BLaER1 treated with 17β-estradiol and CSF1 and Interleukin-3, amounts not matched to agents 10 nM and 100 nM (cell line): ENCODE measurements around the gene ATP6V1B1.

Experiments used
- H3K27ac ChIP-seq, 11 experiments: shearing (Covaris generic); formaldehyde crosslinking; 2 replicates each; pipeline ENCODE4 v1.8.1; 2022
- H3K27me3 ChIP-seq, 11 experiments: shearing (Covaris generic); formaldehyde crosslinking; 2 replicates each; pipeline ENCODE4 v1.8.1; 2022
- H3K36me3 ChIP-seq, 11 experiments: shearing (Covaris generic); formaldehyde crosslinking; 2 replicates each; pipeline ENCODE4 v1.8.1; 2022
- H3K4me1 ChIP-seq, 10 experiments: shearing (Covaris generic); formaldehyde crosslinking; 2 replicates each; pipeline ENCODE4 v1.8.1; 2022
- H3K4me2 ChIP-seq, 11 experiments: shearing (Covaris generic); formaldehyde crosslinking; 2 replicates each; pipeline ENCODE4 v1.8.1; 2022
- H3K4me3 ChIP-seq, 10 experiments: shearing (Covaris generic); formaldehyde crosslinking; 2 replicates each; pipeline ENCODE4 v1.8.1; 2022
- H3K9ac ChIP-seq, 11 experiments: shearing (Covaris generic); formaldehyde crosslinking; 2 replicates each; pipeline ENCODE4 v1.8.1; 2022
- H3K9me3 ChIP-seq, 11 experiments: shearing (Covaris generic); formaldehyde crosslinking; replicated peaks in 1 of 11; 2 replicates each; pipeline ENCODE4 v1.8.1; 2022
- H4K20me1 ChIP-seq, 11 experiments: shearing (Covaris generic); formaldehyde crosslinking; 2 replicates each; pipeline ENCODE4 v1.8.1; 2022
- Cebpa-rat ChIP-seq, 11 experiments: shearing (Covaris generic); IDR thresholded peaks; 2 replicates each; pipeline ENCODE4 v1.8.1; 2022

Gene ATP6V1B1

DNA sequence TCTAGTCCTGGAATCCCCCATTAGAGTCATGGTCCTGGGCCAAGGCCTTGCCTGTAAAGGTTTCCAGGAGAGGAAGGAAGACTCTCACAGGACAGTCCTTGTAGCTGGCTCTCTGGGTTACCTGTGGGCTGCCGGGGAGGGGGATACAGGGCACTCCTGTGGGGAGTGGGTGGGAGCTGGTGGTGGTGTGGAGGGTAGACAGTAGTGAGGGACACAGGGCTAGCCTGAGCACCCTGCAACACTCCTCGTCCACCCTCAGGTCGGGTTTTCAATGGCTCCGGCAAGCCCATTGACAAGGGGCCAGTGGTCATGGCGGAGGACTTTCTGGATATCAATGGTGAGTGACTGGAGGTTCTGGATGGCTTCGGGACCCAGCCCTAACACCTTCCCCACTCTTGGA lies 23.1 kb downstream of the ATP6V1B1 start:
- Histone ChIP-seq H3K4me3 (no peak overlapping the region), H3K27me3 (peaks cover 0 to 7% (median 0%) of the 10 kb centered on the region in 11 experiments; a peak in 5 of 22 replicates), H3K9me3 (no peaks in the 10 kb centered on the region), H3K4me2 (peak overlapping the region; percentile 40 to 73 (median 65)), H3K36me3 (no peaks in the 10 kb centered on the region), H3K9ac (peak overlapping the region in 3 of 11 experiments; percentile 2 to 19 (median 17); a peak in 1 of 22 replicates), H3K27ac (peak overlapping the region in 8 of 11 experiments; percentile 25 to 66 (median 48); a peak in 11 of 22 replicates), H4K20me1 (no peaks in the 10 kb centered on the region), H3K4me1 (peaks cover 13 to 31% (median 21%) of the 10 kb centered on the region in 10 experiments)
- no peak for TF ChIP-seq Cebpa-rat (IDR thresholded peaks at IDR 0.05)

DNA sequence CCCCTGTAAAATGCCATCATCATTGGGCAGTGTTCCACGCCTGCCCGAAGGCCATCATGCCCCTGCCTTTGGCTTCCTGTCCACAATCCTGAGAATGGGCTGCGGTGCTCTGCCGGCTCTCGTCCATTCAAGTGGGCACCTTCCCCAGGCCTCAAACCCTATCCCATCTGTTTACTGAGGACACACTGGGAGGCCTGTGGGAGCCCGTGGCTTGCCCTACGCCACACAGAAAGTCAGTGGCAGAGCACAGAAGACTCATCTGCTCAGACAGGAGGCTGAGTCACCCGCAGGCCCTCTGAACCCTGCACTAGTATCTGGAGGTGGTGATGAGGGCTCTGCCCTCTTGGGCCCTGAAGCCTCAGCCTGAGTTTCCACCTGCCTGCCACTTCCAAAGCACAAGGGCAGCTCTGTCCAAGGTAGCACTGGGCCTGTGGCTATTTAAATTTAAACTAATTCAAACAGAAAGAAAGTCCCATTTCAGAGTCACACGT lies 23.6 kb downstream of the ATP6V1B1 start:
- no peak overlapping the region for H3K4me3 ChIP-seq
- H3K9me3 ChIP-seq: no peaks in the 10 kb centered on the region
- no peaks in the 10 kb centered on the region for H3K36me3 ChIP-seq
- H3K4me1 ChIP-seq: peaks cover 13 to 31% (median 21%) of the 10 kb centered on the region in 10 experiments
- peaks cover 2 to 13% (median 5%) of the 10 kb centered on the region in 11 experiments; a peak in 21 of 22 replicates for H3K27me3 ChIP-seq
- no peak for TF ChIP-seq Cebpa-rat (IDR thresholded peaks at IDR 0.05)
- peak overlapping the region in 2 of 11 experiments; percentile 3 to 7; a peak in 2 of 22 replicates for H3K4me2 ChIP-seq
- no peak overlapping the region for H3K9ac ChIP-seq
- no peaks in the 10 kb centered on the region for H4K20me1 ChIP-seq
- H3K27ac ChIP-seq: no peak overlapping the region

DNA sequence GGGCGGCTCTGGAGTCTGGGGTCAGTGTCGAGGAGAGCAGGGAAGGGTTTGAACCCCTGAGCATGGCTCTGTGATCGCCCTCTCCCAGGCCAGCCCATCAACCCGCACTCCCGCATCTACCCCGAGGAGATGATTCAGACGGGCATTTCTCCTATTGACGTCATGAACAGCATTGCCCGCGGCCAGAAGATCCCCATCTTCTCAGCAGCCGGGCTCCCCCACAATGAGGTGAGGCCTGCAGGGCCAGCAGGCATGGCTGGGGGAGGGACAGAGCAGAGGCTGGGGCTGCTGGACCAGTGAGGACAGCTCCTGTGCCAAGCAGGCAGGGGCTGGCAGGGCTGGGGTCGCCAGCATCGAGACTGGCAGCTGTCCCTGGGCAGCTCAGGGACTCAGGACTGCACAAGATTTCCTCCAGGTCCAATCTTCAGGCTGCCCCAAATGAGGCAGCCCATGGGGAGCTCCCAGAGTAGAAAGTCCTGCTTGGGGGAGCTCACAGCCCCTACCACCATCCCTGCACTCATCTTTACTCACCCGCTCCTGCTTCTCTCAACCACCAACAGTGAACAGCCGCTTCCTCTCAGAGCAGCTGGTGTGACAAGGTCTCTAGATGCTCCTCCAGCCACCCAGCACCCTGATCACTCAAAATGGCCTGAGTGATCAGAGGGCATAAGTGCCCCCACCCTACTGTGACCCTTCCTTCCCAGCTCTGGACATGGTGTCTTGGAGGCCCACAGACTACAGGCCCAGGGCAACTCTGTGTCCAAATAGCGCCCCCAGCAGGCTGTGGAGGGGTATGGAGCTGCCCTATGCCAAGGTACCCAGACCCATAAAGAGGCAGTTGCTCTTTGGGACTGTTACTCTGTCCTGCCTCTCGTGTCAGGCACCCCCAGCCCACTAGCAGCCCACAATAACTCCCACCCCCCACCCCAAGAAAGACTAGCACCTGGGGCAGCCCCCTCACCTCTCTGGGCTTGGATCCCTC lies 24.4 kb downstream of the ATP6V1B1 start:
- H3K9me3 ChIP-seq: no peaks in the 10 kb centered on the region
- H3K27me3 ChIP-seq: peaks cover 10 to 21% (median 13%) of the 10 kb centered on the region in 11 experiments
- no peak overlapping the region for H3K9ac ChIP-seq
- 0 out of 22 replicates have a peak overlapping the region, but pooled peaks of 1 of the 11 experiments have one; percentile 2 for H3K27ac ChIP-seq
- peaks cover 13 to 31% (median 21%) of the 10 kb centered on the region in 10 experiments for H3K4me1 ChIP-seq
- no peaks in the 10 kb centered on the region for H3K36me3 ChIP-seq
- no peak overlapping the region for H3K4me3 ChIP-seq
- no peak for TF ChIP-seq Cebpa-rat (IDR thresholded peaks at IDR 0.05)
- peak overlapping the region in 4 of 11 experiments; percentile 2 to 21 (median 12); a peak in 4 of 22 replicates for H3K4me2 ChIP-seq
- no peaks in the 10 kb centered on the region for H4K20me1 ChIP-seq

DNA sequence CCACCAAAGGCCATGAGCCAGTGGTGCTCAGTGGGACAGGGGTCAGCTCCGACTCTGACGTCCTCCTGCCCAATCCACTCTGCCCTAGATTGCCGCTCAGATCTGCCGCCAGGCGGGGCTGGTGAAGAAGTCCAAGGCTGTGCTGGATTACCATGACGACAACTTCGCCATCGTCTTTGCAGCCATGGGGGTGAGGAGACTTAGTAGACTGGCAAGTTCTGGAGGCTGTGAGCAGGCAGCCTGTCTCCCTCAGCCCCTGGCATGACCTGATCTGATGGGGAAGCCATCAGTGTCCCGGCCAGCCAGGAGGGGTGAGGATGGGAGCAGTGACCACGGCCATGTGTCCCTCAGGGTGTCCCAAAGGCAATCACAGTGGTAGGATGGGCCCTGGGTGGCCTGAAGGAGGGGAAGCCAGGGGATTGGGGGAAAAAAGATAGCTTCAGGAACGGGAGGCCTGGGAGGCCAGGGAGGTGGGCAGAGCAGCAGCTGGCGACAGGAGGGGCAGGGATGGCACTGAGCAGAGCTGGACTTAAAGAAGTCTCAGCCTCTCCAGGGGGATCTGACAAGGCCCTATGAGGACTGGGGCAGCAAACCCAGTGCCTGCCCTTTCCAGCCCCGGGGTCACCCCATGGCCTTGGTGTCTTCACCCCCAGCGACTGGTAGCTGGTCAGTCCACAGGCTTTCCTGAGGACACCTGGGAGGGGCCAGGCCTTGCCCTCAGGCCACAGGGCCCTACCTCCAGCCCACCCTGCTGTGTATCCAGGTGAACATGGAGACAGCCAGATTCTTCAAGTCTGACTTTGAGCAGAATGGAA lies 25.3 kb downstream of the ATP6V1B1 start:
- Histone ChIP-seq H3K9ac (no peak overlapping the region), H3K27ac (no peak overlapping the region), H3K4me3 (no peak overlapping the region), H3K36me3 (no peaks in the 10 kb centered on the region), H3K4me2 (no peak overlapping the region), H3K27me3 (peaks cover 14 to 26% (median 20%) of the 10 kb centered on the region in 11 experiments), H3K4me1 (peaks cover 13 to 31% (median 21%) of the 10 kb centered on the region in 10 experiments), H4K20me1 (no peaks in the 10 kb centered on the region), H3K9me3 (no peaks in the 10 kb centered on the region)
- no peak for TF ChIP-seq Cebpa-rat (IDR thresholded peaks at IDR 0.05)

DNA sequence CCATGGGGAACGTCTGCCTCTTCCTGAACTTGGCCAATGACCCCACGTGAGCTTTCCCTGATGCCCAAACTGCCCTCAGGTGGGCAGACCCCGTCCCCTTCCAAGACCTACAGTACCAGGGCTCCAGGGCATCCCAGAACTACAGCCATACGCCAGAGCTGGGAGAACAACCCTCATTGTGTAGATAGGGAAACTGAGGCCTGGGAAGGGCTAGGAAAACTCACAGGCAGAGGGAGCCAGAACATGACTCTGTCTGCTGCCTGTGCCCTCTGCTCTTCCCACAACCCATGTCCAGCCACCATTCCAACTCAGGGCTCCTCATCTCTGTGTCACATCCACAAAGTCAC lies 25.9 kb downstream of the ATP6V1B1 start:
- no peak for TF ChIP-seq Cebpa-rat (IDR thresholded peaks at IDR 0.05)
- Histone ChIP-seq H3K9ac (no peak overlapping the region), H3K4me3 (no peak overlapping the region), H3K27ac (no peak overlapping the region), H3K27me3 (peaks cover 14 to 26% (median 20%) of the 10 kb centered on the region in 11 experiments), H3K36me3 (no peaks in the 10 kb centered on the region), H3K4me1 (peaks cover 13 to 31% (median 21%) of the 10 kb centered on the region in 10 experiments), H4K20me1 (no peaks in the 10 kb centered on the region), H3K4me2 (no peak overlapping the region), H3K9me3 (no peaks in the 10 kb centered on the region)

DNA sequence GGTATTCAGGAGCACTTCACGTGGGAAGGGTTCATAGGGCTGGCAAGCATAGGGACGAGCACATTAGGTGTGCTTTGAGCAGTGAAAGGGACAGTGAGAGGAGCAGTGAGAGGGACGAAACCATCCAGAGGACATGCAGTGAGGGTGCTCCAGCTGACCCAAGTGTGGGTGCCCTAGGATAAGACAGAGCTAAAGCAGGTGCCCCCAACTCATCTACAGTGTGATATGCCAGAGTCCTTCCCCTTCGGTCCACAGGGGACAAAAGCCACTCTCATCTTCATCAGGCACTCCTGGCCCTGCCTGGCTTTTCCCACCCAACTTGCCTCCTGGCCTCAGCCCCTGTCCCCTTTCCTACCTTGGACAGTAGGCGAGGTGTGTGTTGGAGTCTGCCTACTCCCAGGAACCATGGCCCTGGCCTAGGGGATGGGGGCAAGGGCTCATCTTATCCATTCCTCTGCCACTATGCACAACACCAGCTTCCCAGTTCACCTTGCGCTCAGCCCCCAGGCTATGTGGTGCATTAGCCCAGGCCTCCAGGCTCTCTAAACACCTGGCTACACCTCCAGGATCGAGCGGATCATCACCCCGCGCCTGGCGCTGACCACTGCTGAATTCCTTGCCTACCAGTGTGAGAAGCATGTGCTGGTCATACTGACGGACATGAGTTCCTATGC lies 26.6 kb downstream of the ATP6V1B1 start:
- H3K4me1 ChIP-seq: peaks cover 13 to 28% (median 20%) of the 10 kb centered on the region in 10 experiments
- H3K9me3 ChIP-seq: no peaks in the 10 kb centered on the region
- no peak overlapping the region for H3K4me3 ChIP-seq
- TF ChIP-seq Cebpa-rat (IDR thresholded peaks at IDR 0.05): no peak
- H3K4me2 ChIP-seq: no peak overlapping the region
- H3K9ac ChIP-seq: no peak overlapping the region
- H3K27me3 ChIP-seq: peaks cover 14 to 26% (median 20%) of the 10 kb centered on the region in 11 experiments
- H4K20me1 ChIP-seq: no peaks in the 10 kb centered on the region
- H3K36me3 ChIP-seq: no peaks in the 10 kb centered on the region
- H3K27ac ChIP-seq: no peak overlapping the region

DNA sequence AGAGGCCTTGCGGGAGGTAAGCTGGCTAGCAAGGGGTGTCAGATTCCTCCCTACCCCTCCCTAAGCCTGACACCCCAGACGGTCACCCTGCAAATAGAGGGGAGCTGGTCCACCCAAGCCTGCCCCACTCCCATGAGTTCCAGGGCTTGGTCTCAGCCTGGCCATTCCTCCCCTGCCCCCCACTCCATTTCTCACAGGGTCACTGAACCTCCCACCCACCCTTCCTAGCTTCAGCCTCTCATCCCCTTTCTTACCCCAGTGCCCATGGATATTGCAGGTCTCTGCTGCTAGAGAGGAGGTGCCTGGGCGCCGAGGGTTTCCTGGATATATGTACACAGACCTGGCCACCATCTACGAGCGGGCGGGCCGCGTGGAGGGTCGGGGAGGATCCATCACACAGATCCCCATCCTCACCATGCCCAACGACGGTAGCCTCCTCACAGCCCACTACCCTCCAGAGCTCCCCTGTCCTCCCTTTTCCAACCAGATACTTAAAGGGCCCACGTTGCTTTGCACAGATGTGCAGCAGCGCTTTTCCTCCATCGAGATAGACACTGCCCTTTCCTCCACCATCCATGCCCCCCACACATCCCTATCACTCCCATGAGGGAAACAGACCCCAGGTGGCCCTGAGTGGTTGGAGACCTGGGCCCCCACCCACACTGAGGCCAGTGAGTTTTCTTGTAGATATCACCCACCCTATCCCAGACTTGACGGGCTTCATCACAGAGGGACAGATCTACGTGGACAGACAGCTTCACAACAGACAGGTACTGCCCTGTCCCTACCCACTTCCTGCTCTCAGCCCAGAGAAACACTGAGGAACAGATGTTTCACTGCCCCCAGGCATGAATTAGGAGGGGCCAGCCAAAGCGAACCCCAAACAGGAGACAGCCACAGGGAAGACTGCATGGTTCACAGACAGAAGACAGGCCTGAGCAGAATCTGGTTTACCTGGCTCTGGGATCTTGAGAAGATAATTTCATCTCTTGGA lies 27.5 kb downstream of the ATP6V1B1 start:
- no peak for TF ChIP-seq Cebpa-rat (IDR thresholded peaks at IDR 0.05)
- no peaks in the 10 kb centered on the region for H3K9me3 ChIP-seq
- H3K36me3 ChIP-seq: no peaks in the 10 kb centered on the region
- no peak overlapping the region for H3K4me2 ChIP-seq
- H3K27me3 ChIP-seq: peaks cover 14 to 26% (median 20%) of the 10 kb centered on the region in 11 experiments
- no peak overlapping the region for H3K27ac ChIP-seq
- no peak overlapping the region for H3K4me3 ChIP-seq
- H4K20me1 ChIP-seq: no peaks in the 10 kb centered on the region
- H3K4me1 ChIP-seq: peaks cover 6 to 20% (median 11%) of the 10 kb centered on the region in 10 experiments
- no peak overlapping the region for H3K9ac ChIP-seq
